GM12865 (cell line): ENCODE measurements around the gene CCNY.
A peak's percentile ranks its signal among the peaks of the same experiment; 100 is the strongest.

Experiments used
- DNase-seq: peaks from one replicate; pipeline ENCODE4 v3.0.0; 2010; ENCODE audit warnings: low read depth
- H3K4me3 ChIP-seq: 2 replicates; pipeline ENCODE4 v1.5.1; 2011; ENCODE audit warnings: mild to moderate bottlenecking, low read depth, low read length, control low read depth
- CTCF ChIP-seq: IDR thresholded peaks from 2 replicates; pipeline ENCODE4 v1.5.1; 2011; ENCODE audit warnings: low read length, control low read depth, low read depth, inconsistent platforms; ENCODE audit not compliant: insufficient read depth; ENCODE audit errors: missing control alignments

The CCNY gene

GRCh38 chr10:35554461-35555056, 218.2 kb downstream of the CCNY start:
- no peak for TF ChIP-seq CTCF
- no peak overlapping the region for H3K4me3 ChIP-seq
- peak; percentile 10 for DNase-seq

- no peak for DNase-seq
- H3K4me3 ChIP-seq = no peak overlapping the region
- no peak for TF ChIP-seq CTCF
Measured at GRCh38 chr10:35555962-35556930, 219.9 kb downstream of the CCNY start.

- no peak for DNase-seq
- no peak for TF ChIP-seq CTCF
- H3K4me3 ChIP-seq = no peak overlapping the region
Measured at GRCh38 chr10:35558276-35558675, 222.0 kb downstream of the CCNY start.

DNA sequence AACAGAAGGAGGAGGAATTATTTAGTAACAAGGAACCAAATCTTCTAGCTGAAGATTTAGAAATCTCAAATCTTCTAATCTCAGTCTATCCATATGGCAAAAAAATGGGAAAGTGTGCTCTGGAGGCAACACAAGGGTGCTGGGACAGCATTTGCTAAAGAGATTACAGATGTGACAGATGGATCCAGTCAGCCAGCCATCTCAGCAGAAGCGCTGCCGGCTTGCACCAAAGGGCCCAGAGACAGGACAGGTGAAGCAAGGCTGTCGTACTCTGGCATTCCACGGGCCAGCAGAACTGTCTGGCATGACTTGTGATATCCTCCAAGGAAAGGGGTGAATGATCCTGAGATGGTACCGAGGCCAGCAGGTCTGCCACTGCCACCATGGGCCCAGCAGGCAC, 223.1 kb downstream of the CCNY start:
- no peak for DNase-seq
- no peak for TF ChIP-seq CTCF
- no peak overlapping the region for H3K4me3 ChIP-seq

- TF ChIP-seq CTCF = no peak
- DNase-seq = no peak
Measured at GRCh38 chr10:35561715-35562114, 225.4 kb downstream of the CCNY start.

GRCh38 chr10:35562427-35562826, 226.1 kb downstream of the CCNY start:
- H3K4me3 ChIP-seq = no peak overlapping the region
- no peak for TF ChIP-seq CTCF
- no peak for DNase-seq

More at GRCh38 chr10:35561715-35562114, 225.4 kb downstream of the CCNY start:
- H3K4me3 ChIP-seq = no peak overlapping the region
